Neuronal stem cell (in vitro differentiated cells): Measurements from ENCODE around the gene MFSD6. TPM values are rescaled to one million over a fixed set of nuclear protein-coding genes. Genes with fewer than 3 reads are reported as not detected.
"Not testable (repeated sequence)": the region's sequence is repeated elsewhere in the genome, so short reads cannot be mapped to it uniquely, and the experiment has no call there.

Source experiments
- DNase-seq: peaks from one replicate; pipeline ENCODE4 v3.0.0-alpha.2; 2013; ENCODE audit warnings: low spot score
- H2AFZ ChIP-seq: one replicate; pipeline ENCODE4 v1.6.1; 2013; ENCODE audit warnings: mild to moderate bottlenecking, low read length, inconsistent platforms
- H2AK5ac ChIP-seq: 2 replicates; pipeline ENCODE4 v1.6.1; 2013; ENCODE audit warnings: low read depth, mild to moderate bottlenecking, inconsistent platforms, low read length, moderate library complexity, mixed read lengths
- H2BK120ac ChIP-seq: 2 replicates; pipeline ENCODE4 v1.6.1; 2013; ENCODE audit warnings: low read depth, mild to moderate bottlenecking, inconsistent platforms, low read length, moderate library complexity, mixed read lengths
- H2BK12ac ChIP-seq: one replicate; pipeline ENCODE4 v1.6.1; 2013; ENCODE audit warnings: low read length, inconsistent platforms
- H2BK15ac ChIP-seq: 2 replicates; pipeline ENCODE4 v1.6.1; 2013; ENCODE audit warnings: mild to moderate bottlenecking, low read length, inconsistent platforms, mixed read lengths
- H2BK5ac ChIP-seq: one replicate; pipeline ENCODE4 v1.6.1; 2013; ENCODE audit warnings: inconsistent platforms, mild to moderate bottlenecking, low read length, moderate library complexity
- H3K14ac ChIP-seq: one replicate; pipeline ENCODE4 v1.6.1; 2013; ENCODE audit warnings: low read length, inconsistent platforms
- H3K18ac ChIP-seq: 2 replicates; pipeline ENCODE4 v1.6.1; 2013; ENCODE audit warnings: low read length, inconsistent platforms
- H3K23ac ChIP-seq: 2 replicates; pipeline ENCODE4 v1.6.1; 2013; ENCODE audit warnings: low read depth, mild to moderate bottlenecking, mixed read lengths, low read length, inconsistent platforms; ENCODE audit not compliant: poor library complexity
- H3K27ac ChIP-seq: replicated peaks from 3 replicates; pipeline ENCODE4 v1.5.1; 2013; ENCODE audit warnings: low read length, inconsistent platforms
- H3K27me3 ChIP-seq, 3 experiments: 2 replicates each; pipeline ENCODE4 v1.6.1; 2013; ENCODE audit warnings: low read length in 3 of 3, mild to moderate bottlenecking in 2 of 3, inconsistent platforms in 1 of 3, low read depth in 1 of 3, mixed read lengths in 1 of 3, moderate library complexity in 1 of 3; ENCODE audit not compliant: control insufficient read depth in 3 of 3, insufficient read depth in 3 of 3
- H3K36me3 ChIP-seq, 2 donors: replicated peaks in 1 of 2; 2 replicates each; pipeline ENCODE4 v1.6.1; 2013; ENCODE audit warnings: low read length in 2 of 2; ENCODE audit not compliant: control insufficient read depth in 2 of 2, insufficient read depth in 2 of 2
- H3K4ac ChIP-seq: 2 replicates; pipeline ENCODE4 v1.6.1; 2013; ENCODE audit warnings: inconsistent platforms, mild to moderate bottlenecking, low read length, moderate library complexity
- H3K4me1 ChIP-seq, 2 donors: 1 replicate in 1 of 2; 2 replicates in 1 of 2; pipeline ENCODE4 v1.6.1; 2013; ENCODE audit warnings: low read length in 2 of 2, low read depth in 1 of 2; ENCODE audit not compliant: control insufficient read depth in 2 of 2, insufficient read depth in 1 of 2
- H3K4me2 ChIP-seq: one replicate; pipeline ENCODE4 v1.6.1; 2013; ENCODE audit warnings: mild to moderate bottlenecking, low read length, inconsistent platforms; ENCODE audit not compliant: insufficient read depth, poor library complexity, severe bottlenecking
- H3K4me3 ChIP-seq, 2 donors: 2 replicates each; pipeline ENCODE4 v1.5.1; 2013; ENCODE audit warnings: low read length in 2 of 2, mild to moderate bottlenecking in 2 of 2, inconsistent platforms in 1 of 2, moderate library complexity in 1 of 2
- H3K79me1 ChIP-seq: one replicate; pipeline ENCODE4 v1.6.1; 2013; ENCODE audit warnings: low read depth, mild to moderate bottlenecking, inconsistent platforms, low read length, moderate library complexity
- H3K9ac ChIP-seq: one replicate; pipeline ENCODE4 v1.6.1; 2013; ENCODE audit warnings: mild to moderate bottlenecking, low read depth, low read length, inconsistent platforms; ENCODE audit not compliant: poor library complexity
- H3K9me3 ChIP-seq, 2 donors: replicated peaks in 1 of 2; 2 replicates each; pipeline versions ENCODE3 to v1.6.1; 2013; ENCODE audit warnings: low read length in 2 of 2, mild to moderate bottlenecking in 2 of 2, inconsistent platforms in 1 of 2, low read depth in 1 of 2, mixed read lengths in 1 of 2, moderate library complexity in 1 of 2; ENCODE audit not compliant: control insufficient read depth in 2 of 2, insufficient read depth in 1 of 2
- H4K8ac ChIP-seq: one replicate; pipeline ENCODE4 v1.6.1; 2013; ENCODE audit warnings: low read depth, mild to moderate bottlenecking, inconsistent platforms, low read length, moderate library complexity
- H4K91ac ChIP-seq: one replicate; pipeline ENCODE4 v1.6.1; 2013; ENCODE audit warnings: low read length, low read depth, mild to moderate bottlenecking, inconsistent platforms; ENCODE audit not compliant: poor library complexity
- WGBS, 2 donors: extraction: QIAGEN DNeasy Blood & Tissue Kit; methylation state at CpG; one replicate each; pipeline ENCODE4 v1.1.7; 2013; ENCODE audit warnings: missing lambda C conversion rate in 2 of 2, mixed read lengths in 1 of 2; ENCODE audit not compliant: insufficient read length in 2 of 2, insufficient replicate concordance in 1 of 2; ENCODE audit errors: extremely low coverage in 2 of 2; 5-methylcytosine and 5-hydroxymethylcytosine counted together
- polyA plus RNA-seq, 2 experiments: library from polyadenylated mRNA; stranded (reverse); fragments of 200-250 nt; gene quantifications; one replicate each; pipeline ENCODE4 v1.2.3, GENCODE V29; 2013

MFSD6 gene
- 0.77 TPM for polyA plus RNA-seq (2013, experiment 1 of 2)
- polyA plus RNA-seq (2013, experiment 2 of 2), result 0.62 TPM

- Histone ChIP-seq H4K91ac (no peak within 1 kb of the TSS), H3K27ac (no peak within 1 kb of the TSS), H2AFZ (peak within 1 kb of the TSS; percentile 91)
Observed at GRCh38 chr2:190407662-190408537, at the start of gene MFSD6. Gene MFSD6 (plus strand): TSS chr2:190408355. CDS start chr2:190436030, 27,675 bp downstream.

GRCh38 chr2:190358655-190359448, 49.3 kb upstream of the MFSD6 start:
- H2BK5ac ChIP-seq, H3K4me3 ChIP-seq: not testable (repeated sequence)
- WGBS, 2 donors, result no CpG with 5 or more reads among the region's 8 CpGs

More at GRCh38 chr2:190407662-190408537, at the start of gene MFSD6:
- peak within 1 kb of the TSS; percentile 83 for H3K18ac ChIP-seq
- H2BK15ac ChIP-seq, result no peak within 1 kb of the TSS
- H3K9ac ChIP-seq, result peak within 1 kb of the TSS; percentile 51
- H3K14ac ChIP-seq, result peak within 1 kb of the TSS; percentile 58
- H3K4me2 ChIP-seq, result peak within 1 kb of the TSS; percentile 81
- peaks cover 6 to 9% of the 10 kb centered on the region in 2 donors for H3K4me1 ChIP-seq
- H2BK12ac ChIP-seq, result no peak within 1 kb of the TSS
- H2AK5ac ChIP-seq, result no peak within 1 kb of the TSS
- peaks cover 3 to 79% (median 19%) of the 10 kb centered on the region in 3 experiments for H3K27me3 ChIP-seq
- H2BK5ac ChIP-seq, result no peak within 1 kb of the TSS
- H4K8ac ChIP-seq, result no peak within 1 kb of the TSS
- peak within 1 kb of the TSS; percentile 47 to 83 for H3K4me3 ChIP-seq
- peak; percentile 40 for DNase-seq
- no peak within 1 kb of the TSS for H3K4ac ChIP-seq
- no peak within 1 kb of the TSS for H2BK120ac ChIP-seq
- H3K79me1 ChIP-seq, result no peaks in the 10 kb centered on the region
- H3K9me3 ChIP-seq, result peaks cover 0 to 3% of the 10 kb centered on the region in 2 donors
- no peaks in the 10 kb centered on the region for H3K36me3 ChIP-seq
- no CpG with 5 or more reads among the region's 98 CpGs for WGBS, 2 donors
- peak within 1 kb of the TSS; percentile 27 for H3K23ac ChIP-seq

GRCh38 chr2:190360561-190360960, 47.6 kb upstream of the MFSD6 start:
- Histone ChIP-seq H2AFZ (no peak overlapping the region), H3K23ac (no peak overlapping the region), H3K9ac (no peak overlapping the region), H3K27me3 (no peaks in the 10 kb centered on the region), H3K4me3 (no peak overlapping the region), H3K79me1 (no peaks in the 10 kb centered on the region), H3K27ac (no peak overlapping the region), H3K4ac (no peak overlapping the region), H3K4me2 (no peak overlapping the region), H3K18ac (no peak overlapping the region), H3K36me3 (no peaks in the 10 kb centered on the region), H2BK15ac (no peak overlapping the region), H2BK5ac (no peak overlapping the region), H4K91ac (no peak overlapping the region), H2BK120ac (no peak overlapping the region), H3K9me3 (no peaks in the 10 kb centered on the region), H4K8ac (no peak overlapping the region), H3K14ac (no peak overlapping the region), H2AK5ac (no peak overlapping the region), H3K4me1 (peaks cover 3 to 4% of the 10 kb centered on the region in 2 donors), H2BK12ac (no peak overlapping the region)
- no peak for DNase-seq

More at GRCh38 chr2:190358655-190359448, 49.3 kb upstream of the MFSD6 start:
- H3K27ac ChIP-seq, H3K79me1 ChIP-seq, H2BK15ac ChIP-seq, H3K36me3 ChIP-seq, H3K9me3 ChIP-seq, H2BK12ac ChIP-seq, H3K4ac ChIP-seq, H3K14ac ChIP-seq, H4K8ac ChIP-seq, H3K18ac ChIP-seq, H2BK120ac ChIP-seq, H3K4me1 ChIP-seq, DNase-seq, H3K23ac ChIP-seq, H3K4me2 ChIP-seq, H2AFZ ChIP-seq, H2AK5ac ChIP-seq, H4K91ac ChIP-seq, H3K9ac ChIP-seq, H3K27me3 ChIP-seq: not testable (repeated sequence)

GRCh38 chr2:190360965-190361364, 47.2 kb upstream of the MFSD6 start:
- Histone ChIP-seq H3K23ac (no peak overlapping the region), H3K4ac (no peak overlapping the region), H2BK120ac (no peak overlapping the region), H2BK12ac (no peak overlapping the region), H3K79me1 (no peaks in the 10 kb centered on the region), H3K9me3 (no peaks in the 10 kb centered on the region), H3K27ac (no peak overlapping the region), H3K14ac (no peak overlapping the region), H3K4me3 (no peak overlapping the region), H3K36me3 (no peaks in the 10 kb centered on the region), H3K4me1 (peaks cover 3 to 4% of the 10 kb centered on the region in 2 donors), H2BK15ac (no peak overlapping the region), H3K18ac (no peak overlapping the region), H3K4me2 (no peak overlapping the region), H4K91ac (no peak overlapping the region), H3K27me3 (no peaks in the 10 kb centered on the region), H2AFZ (no peak overlapping the region), H2AK5ac (no peak overlapping the region), H3K9ac (no peak overlapping the region), H4K8ac (no peak overlapping the region), H2BK5ac (no peak overlapping the region)
- no CpG with 5 or more reads among the region's 3 CpGs for WGBS, 2 donors
- no peak for DNase-seq
